ENCODE results near the gene SLCO2B1. TPM values are rescaled to one million over a fixed set of nuclear protein-coding genes. Genes with fewer than 3 reads are reported as not detected.

The SLCO2B1 gene
- total and polyA plus RNA-seq, 2 of the 8 experiments (the other 6 are each of a cell fraction or from before 2014, with no cell fraction given): 0.03 TPM; not detected in 1

DNA sequence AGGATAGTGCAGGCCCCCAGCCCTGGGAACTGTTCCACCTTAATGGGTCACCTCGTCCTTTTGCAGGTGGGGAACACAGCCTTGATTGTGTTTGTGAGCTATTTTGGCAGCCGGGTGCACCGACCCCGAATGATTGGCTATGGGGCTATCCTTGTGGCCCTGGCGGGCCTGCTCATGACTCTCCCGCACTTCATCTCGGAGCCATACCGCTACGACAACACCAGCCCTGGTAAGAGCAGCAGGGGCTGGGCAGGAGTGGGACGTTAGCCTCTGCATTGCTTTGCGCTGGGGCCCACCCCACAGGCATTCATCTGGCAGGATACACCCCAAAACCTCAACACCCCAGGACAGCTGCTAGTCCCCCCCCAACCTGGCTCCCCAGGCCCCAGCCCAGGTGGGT, 14.8 kb downstream of the SLCO2B1 start (continued):
- TF ChIP-seq, protein P1, sequence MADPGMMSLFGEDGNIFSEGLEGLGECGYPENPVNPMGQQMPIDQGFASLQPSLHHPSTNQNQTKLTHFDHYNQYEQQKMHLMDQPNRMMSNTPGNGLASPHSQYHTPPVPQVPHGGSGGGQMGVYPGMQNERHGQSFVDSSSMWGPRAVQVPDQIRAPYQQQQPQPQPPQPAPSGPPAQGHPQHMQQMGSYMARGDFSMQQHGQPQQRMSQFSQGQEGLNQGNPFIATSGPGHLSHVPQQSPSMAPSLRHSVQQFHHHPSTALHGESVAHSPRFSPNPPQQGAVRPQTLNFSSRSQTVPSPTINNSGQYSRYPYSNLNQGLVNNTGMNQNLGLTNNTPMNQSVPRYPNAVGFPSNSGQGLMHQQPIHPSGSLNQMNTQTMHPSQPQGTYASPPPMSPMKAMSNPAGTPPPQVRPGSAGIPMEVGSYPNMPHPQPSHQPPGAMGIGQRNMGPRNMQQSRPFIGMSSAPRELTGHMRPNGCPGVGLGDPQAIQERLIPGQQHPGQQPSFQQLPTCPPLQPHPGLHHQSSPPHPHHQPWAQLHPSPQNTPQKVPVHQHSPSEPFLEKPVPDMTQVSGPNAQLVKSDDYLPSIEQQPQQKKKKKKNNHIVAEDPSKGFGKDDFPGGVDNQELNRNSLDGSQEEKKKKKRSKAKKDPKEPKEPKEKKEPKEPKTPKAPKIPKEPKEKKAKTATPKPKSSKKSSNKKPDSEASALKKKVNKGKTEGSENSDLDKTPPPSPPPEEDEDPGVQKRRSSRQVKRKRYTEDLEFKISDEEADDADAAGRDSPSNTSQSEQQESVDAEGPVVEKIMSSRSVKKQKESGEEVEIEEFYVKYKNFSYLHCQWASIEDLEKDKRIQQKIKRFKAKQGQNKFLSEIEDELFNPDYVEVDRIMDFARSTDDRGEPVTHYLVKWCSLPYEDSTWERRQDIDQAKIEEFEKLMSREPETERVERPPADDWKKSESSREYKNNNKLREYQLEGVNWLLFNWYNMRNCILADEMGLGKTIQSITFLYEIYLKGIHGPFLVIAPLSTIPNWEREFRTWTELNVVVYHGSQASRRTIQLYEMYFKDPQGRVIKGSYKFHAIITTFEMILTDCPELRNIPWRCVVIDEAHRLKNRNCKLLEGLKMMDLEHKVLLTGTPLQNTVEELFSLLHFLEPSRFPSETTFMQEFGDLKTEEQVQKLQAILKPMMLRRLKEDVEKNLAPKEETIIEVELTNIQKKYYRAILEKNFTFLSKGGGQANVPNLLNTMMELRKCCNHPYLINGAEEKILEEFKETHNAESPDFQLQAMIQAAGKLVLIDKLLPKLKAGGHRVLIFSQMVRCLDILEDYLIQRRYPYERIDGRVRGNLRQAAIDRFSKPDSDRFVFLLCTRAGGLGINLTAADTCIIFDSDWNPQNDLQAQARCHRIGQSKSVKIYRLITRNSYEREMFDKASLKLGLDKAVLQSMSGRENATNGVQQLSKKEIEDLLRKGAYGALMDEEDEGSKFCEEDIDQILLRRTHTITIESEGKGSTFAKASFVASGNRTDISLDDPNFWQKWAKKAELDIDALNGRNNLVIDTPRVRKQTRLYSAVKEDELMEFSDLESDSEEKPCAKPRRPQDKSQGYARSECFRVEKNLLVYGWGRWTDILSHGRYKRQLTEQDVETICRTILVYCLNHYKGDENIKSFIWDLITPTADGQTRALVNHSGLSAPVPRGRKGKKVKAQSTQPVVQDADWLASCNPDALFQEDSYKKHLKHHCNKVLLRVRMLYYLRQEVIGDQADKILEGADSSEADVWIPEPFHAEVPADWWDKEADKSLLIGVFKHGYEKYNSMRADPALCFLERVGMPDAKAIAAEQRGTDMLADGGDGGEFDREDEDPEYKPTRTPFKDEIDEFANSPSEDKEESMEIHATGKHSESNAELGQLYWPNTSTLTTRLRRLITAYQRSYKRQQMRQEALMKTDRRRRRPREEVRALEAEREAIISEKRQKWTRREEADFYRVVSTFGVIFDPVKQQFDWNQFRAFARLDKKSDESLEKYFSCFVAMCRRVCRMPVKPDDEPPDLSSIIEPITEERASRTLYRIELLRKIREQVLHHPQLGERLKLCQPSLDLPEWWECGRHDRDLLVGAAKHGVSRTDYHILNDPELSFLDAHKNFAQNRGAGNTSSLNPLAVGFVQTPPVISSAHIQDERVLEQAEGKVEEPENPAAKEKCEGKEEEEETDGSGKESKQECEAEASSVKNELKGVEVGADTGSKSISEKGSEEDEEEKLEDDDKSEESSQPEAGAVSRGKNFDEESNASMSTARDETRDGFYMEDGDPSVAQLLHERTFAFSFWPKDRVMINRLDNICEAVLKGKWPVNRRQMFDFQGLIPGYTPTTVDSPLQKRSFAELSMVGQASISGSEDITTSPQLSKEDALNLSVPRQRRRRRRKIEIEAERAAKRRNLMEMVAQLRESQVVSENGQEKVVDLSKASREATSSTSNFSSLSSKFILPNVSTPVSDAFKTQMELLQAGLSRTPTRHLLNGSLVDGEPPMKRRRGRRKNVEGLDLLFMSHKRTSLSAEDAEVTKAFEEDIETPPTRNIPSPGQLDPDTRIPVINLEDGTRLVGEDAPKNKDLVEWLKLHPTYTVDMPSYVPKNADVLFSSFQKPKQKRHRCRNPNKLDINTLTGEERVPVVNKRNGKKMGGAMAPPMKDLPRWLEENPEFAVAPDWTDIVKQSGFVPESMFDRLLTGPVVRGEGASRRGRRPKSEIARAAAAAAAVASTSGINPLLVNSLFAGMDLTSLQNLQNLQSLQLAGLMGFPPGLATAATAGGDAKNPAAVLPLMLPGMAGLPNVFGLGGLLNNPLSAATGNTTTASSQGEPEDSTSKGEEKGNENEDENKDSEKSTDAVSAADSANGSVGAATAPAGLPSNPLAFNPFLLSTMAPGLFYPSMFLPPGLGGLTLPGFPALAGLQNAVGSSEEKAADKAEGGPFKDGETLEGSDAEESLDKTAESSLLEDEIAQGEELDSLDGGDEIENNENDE (IDR thresholded peaks at IDR 0.05; ENCODE audit: insufficient replicate concordance, low read length): no peak
- TF ChIP-seq JUND (IDR thresholded peaks at IDR 0.05; ENCODE audit: low read length) (no peak), SIX5 (IDR thresholded peaks at IDR 0.05; ENCODE audit: low read depth, low read length) (no peak), BRCA1 (IDR thresholded peaks at IDR 0.05; ENCODE audit: low read depth, low read length) (no peak), SP2 (IDR thresholded peaks at IDR 0.05; ENCODE audit: low read length) (no peak), SIRT6 (IDR thresholded peaks at IDR 0.05; ENCODE audit: low read length) (no peak), KDM1A (IDR thresholded peaks at IDR 0.05; ENCODE audit: borderline replicate concordance, low read length) (no peak), FOSL1 (IDR thresholded peaks at IDR 0.05; ENCODE audit: insufficient read depth, low read depth, low read length) (no peak), MAFK (IDR thresholded peaks at IDR 0.05; ENCODE audit: low read depth, low read length) (no peak)

All from H1 (cell line).